HG02759 (cell line): ENCODE results near the gene CPNE1.

Source experiments
- ATAC-seq: cut with Tn5 transposase; IDR thresholded peaks from one replicate; pipeline ENCODE4 v1.9.1; 2021; ENCODE audit warnings: mild to moderate bottlenecking, moderate library complexity; ENCODE audit not compliant: unreplicated experiment

The CPNE1 gene

DNA sequence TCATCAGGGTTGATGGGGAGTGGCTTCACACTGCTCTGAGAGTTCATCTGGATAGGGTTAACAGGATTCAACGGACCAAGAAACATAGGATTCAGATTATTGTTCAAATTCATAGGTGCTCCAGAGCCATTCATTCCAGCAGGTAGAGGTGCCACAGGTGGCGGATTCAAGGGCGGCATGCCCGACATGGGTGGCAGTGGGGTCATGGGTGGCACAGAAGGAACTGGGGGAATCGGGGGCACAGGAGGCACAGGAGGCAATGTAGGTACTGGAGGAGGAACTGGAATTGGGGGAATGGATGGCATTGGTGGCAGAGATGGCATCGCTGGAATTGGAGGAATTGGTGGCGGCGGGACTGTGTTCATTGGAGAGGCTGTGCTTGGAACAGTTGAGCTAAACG is 10.3 kb downstream of the CPNE1 start:
- ATAC-seq = no peak

DNA sequence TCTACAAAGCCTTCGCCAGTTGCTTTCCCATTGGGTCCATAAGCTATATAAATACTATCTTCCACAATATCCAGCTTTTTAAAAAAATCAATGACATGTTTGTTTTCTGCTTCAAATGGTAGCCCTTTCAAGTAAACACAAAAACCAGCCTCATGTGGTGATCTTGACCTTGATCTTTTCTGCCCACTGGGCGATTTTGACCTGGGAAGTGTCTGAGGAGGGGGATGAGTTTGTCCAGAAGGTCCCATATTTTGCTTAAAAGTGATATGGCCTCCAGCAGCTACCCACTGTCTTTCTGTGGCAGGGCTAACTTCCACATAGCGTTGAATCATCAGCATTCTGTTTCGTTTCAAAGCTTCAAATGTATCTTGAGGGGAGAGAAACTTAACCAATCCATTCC is 10.8 kb downstream of the CPNE1 start:
- no peak for ATAC-seq

DNA sequence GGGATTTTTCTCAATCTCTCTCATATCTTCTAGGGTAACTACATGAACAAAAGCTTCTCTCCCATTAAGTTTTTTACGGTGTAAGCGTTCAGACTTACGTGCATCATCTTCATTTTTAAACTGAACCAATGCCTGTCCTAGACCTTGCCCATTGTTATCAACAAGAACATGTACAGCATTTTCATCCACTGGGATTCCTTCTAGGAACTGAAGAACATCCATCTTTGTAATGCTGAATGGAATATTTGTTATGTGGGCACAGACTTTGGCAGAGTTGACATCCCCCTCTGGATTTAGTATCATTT is 11.3 kb downstream of the CPNE1 start:
- no peak for ATAC-seq

DNA sequence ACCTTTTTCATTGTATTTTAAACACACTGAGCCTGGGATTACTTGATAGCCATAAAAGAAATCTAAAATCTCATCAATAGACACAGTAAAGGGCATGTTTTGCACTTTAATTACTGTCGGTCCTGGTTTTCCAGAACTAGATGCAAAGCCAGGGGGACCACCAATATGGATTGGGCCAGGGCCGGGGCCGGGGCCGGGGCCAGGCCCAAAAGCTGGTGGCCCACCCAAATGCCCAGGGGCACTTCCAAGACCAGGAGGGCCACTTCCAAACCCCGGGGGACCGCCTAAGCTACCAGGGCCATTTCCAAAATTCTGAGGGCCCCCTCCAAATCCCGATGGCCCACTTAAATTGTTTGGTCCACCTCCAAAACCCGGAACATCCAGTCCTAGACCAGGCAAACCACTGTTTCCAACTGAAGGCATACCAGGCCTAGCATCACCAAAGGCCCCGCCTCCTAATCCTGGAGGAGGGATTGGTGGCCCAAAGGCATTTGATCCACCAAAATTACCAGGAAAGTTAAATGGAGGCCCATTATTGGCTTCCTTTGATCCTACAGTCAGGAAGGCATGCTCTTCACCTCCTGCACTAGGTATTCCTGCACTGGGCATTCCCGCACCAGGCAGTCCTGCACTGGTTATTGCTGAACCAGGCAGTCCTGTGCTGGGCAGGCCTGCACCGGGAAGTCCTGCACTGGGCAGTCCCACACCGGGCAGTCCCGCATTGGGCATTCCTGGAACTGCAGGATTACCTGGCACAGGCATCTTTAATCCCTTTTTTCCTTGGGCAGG is 11.9 kb downstream of the CPNE1 start:
- ATAC-seq = no peak

DNA sequence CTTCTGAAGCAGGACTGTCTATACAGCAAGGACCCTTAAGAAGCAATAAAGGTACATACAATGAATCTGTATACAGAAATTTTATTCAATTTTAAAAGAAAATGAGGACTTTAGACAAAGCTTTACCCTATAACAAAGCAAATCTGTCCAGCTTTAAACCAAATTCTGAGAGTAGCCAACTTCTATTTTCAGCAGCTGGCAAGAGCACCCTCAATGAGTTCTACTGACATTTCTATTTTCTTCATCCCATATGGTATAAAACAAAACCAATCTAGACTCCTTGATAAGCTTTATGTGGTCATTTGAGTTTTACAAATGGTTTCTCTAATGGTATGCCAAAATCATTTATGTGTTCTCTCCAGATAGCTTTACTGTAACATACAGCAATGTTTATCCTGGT is 12.7 kb downstream of the CPNE1 start:
- ATAC-seq = no peak

DNA sequence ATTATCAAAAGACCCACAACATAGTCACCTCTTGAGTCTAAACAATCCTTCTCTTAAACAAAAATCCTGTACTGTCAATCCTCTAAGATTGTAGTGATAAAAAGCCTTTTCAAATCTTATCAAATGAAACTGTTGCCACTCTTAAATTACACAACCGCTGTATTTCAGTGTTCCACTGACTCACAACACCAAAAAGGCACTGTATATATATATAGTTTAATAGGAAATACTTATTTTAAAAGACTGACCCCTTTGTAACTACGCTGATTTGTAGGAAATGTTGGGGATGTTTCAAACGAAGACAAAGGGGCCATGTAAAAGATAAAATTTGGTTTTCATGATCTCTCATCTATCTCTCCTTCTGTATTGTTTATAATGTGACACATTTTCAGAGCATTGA is 14.1 kb downstream of the CPNE1 start:
- no peak for ATAC-seq

DNA sequence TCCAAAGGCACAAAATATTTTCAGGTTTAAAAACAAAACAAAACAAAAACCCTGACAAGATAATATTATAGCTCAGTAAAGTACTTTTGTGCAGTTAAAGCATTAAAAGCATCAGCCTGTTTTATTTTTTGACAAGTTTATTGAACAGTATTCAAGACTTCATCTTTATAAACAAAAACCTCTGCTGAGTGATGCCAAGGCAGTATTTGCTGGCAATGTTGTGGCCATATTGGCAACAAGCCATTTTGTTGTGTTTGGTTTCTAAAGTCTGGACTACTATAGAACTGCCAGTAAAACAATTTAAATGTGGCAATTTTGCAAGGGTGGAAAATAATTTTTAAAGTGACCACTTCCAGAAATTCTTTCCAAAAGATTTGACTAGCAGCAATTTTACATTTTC is 15.9 kb downstream of the CPNE1 start:
- ATAC-seq = no peak

DNA sequence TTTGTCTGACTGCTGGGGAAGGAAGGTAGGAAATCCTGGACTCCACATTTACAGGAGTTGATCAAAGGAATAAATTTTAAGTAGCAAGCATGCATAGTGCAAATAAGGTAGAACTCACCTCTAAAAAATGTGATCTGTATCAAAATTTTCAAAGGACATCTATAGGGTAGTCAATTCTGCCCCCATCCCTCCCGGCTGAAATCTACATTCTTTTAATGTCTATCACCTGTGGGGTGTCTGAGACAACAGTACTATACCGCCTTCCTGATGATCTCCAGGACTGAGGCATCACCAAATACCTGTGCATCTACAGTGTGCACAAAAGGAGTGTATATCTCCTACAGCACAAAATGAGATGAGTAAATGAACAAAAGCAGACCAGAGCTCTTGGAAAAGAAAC is 19.9 kb downstream of the CPNE1 start:
- ATAC-seq = no peak

DNA sequence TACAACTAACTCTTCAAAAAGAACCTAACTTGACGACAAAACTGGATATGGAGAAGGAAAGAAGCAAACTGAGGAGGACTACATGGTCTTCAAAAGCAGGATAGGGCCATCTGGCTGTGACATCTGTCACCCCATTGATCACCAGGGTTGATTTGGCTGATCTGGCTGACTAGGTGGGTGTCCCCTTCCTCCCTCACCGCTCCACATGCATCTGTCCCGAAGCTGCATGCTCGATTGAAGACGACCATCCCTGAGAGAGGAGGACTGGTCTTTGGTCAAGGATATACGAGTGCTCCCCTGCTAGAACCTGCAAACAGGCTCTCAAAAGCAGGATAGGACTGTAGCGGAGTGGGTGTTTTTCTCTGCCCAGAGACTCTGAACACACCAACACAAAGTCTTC is 21.7 kb downstream of the CPNE1 start:
- ATAC-seq = no peak

DNA sequence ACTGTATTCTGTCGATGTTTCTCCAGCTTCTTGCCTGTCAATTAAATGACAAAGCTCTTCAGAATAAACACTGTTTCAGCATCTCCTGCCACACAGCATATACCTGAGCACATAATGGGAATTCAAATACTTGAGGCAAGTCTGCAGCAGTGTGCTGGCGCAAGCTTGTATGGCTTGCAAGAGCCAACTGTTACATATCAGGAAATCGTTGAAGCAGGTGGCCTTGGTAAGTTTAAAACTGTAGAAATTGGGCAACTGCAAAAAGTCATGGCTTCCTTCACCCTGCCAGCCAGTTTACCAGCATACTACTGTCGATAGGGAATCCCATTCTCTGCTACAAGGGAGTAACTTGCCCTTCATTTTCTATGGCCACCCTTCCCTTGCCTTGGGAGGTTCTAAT is 23.0 kb downstream of the CPNE1 start:
- ATAC-seq = no peak

DNA sequence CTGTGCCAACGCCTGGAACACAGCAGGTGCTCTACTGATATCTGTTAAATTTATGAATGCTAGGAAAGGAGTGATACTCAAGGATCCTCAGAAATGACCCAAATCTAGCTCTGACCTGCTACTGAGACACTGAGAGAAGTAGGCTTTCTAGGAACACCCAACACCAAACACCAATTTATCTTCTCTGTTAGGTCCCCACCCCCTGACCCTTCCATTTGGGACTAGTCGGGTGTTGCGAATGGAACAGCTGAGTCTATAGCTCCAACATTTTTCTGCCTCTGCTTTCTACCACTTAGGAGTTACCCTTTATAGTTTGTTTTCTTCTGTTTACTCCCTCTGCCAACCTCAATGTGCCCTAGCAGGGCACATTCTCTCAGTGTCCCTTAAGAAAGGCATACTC is 24.0 kb downstream of the CPNE1 start:
- no peak for ATAC-seq

DNA sequence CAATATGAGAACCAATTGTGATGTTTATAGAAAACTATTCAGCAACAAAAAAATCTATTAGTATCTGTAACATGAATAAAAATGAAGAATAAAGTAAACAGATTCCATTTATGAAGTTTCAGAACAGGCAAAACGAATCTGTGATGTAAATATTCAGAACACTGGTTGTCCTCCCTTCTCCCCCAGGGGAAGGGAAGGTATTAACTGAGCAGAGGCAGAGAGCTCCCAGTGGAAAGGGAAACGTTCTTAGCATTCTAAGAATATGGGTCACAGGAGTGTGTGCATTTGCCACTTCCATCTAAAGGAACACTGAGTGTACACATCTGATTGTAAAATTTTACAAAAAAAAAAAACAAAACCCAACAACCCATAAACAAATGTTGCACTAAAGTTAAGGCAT is 25.9 kb downstream of the CPNE1 start:
- ATAC-seq = no peak

DNA sequence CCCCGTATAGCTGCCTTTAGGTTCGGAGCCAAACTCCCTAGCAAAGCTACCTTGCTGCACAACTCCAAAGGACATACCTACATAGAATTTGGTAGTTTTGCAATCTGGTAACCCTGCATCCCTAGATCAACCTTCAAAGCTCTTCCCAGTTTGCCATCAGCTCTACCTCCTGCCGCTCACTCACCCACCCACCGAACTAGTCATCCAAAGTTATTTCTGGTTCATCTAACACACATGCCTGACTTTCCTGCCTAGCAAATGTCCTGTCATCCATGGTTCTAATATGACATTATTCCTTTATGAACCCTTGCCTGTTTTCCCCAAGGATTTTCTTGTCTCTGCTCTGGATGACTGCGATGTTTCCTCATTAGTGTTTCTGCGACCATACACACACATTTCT is 27.4 kb downstream of the CPNE1 start:
- no peak for ATAC-seq

DNA sequence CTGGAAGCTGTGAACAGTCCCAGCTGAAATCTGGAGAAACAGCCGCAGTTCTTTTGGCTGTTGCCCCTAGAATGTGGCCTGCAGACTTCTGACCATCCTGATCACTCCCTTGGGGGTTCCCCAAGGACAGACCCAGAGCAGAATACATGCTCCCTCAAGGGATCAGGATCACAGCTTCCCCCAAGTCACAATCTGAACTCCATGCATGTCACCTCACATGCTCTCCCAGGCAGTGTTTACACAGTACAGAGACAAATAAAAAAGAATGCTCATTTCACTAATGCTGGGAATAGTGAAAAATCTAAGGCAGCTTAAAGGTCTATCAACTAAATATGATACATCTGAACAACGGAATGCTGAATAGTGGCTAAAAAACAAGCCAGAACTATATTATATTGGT is 28.6 kb downstream of the CPNE1 start:
- no peak for ATAC-seq

DNA sequence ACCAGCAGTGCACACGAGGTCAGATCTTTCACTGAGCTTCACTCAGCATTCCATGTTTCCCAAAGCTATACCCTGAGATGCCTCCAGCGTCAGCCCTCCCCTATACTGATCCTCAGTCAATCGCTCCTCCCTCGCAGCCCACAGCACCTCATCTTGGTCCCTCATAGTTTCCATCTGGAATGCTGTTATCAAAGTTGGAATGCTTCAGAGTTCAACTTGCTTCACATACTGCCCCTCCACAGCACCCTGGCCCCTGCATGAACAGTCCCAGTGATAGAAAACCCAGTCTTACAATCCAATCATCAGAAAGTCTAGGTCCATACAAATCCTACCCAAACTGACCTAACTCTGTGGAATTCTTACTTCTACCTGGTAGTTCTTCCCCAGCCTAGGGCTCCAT is 29.0 kb downstream of the CPNE1 start:
- no peak for ATAC-seq

DNA sequence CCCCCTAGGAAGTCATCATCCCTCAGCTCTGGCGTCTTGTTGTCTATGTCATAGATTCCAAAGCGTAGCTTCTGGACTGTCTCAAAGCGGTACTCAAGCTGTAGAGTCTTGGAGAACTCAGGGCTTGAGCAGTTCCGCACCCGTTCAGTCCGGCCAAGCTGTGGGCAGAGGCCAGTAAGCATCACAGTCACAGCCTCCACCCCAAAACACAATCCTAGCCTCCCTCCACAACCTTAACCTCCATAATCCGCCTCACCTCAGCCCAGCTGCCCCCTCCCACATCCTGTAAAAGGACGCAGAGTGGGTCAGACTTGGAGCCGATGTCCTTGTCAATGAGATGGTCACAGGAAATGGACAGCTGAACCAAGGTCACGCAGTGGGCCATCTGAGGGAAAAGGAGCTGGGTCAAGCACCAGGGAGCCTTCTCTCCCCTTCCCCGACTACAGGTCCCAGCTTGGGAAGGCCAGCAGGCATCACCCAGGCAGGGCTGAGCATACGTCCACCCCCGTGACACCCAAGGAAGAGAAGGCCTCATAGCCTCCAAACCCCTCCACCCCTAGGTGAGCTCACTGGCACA is 32.1 kb downstream of the CPNE1 start:
- ATAC-seq = no peak

DNA sequence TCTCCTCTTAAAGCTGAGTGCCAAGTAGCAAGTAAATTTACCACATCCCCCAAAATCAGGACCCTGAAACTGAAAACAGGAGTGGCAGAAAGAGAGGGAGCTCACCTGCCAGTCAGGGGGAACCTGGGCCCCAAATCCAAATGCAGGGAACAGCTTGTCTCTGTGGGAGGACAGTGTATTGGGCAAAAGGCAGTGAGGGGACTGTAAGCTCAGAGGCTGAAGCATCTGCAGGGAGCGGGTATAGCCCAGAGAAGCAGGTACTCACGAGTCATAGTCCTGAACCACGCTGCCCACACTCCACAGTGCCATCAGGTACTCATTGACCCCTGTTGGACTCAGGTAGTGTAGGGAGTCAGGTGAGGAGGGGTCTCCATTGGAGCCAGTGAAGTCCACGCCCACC is 34.1 kb downstream of the CPNE1 start:
- no peak for ATAC-seq

DNA sequence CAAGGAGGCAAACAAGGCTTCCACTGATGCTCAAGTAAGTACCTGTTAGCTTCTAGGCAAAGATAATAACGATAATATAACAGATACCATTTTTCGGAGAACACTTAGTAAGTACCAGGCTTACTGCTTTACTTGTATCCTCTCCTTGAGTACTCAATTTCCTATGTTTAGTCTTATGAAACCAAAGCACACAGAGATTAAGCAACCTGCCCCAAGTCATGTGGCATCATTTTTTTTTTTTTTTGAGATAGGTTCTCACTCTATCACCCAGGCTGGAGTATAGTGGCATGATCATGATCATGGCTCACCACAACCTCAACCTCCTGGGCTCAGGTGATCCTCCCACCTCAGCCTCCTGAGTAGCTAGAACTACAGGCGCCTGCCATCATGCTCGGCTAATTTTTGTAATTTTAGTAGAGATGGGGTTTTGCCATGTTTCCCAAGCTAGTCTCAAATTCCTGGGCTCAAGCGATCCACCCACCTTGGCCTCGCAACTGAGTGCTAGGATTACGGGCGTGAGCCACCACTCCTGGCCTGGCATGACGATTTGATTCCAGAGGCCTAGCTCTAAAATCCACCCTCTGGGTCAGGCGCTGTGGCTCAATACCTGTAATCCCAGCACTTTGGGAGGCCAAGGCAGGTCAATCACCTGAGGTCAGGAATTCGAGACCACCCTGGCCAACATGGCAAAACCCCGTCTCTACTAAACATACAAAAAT is 35.1 kb downstream of the CPNE1 start:
- no peak for ATAC-seq

DNA sequence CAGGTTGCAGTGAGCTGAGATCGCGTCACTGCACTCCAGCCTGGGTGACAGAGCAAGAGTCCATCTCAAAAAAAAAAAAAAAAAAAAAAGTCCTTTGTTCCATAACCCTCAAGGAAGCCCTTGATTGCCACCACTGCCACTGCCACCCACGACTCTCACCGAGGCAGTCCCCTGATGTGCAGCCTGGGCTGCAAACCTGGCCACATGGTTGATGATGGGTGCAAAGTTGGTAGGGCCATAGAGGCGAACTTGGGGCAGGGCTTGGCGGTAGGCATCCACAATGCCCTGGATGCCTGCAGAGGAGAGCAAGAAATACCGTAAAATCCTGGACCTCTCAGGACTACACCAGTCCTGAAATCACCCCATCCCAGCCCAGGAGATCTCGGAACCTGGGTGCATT is 37.6 kb downstream of the CPNE1 start:
- no peak for ATAC-seq

DNA sequence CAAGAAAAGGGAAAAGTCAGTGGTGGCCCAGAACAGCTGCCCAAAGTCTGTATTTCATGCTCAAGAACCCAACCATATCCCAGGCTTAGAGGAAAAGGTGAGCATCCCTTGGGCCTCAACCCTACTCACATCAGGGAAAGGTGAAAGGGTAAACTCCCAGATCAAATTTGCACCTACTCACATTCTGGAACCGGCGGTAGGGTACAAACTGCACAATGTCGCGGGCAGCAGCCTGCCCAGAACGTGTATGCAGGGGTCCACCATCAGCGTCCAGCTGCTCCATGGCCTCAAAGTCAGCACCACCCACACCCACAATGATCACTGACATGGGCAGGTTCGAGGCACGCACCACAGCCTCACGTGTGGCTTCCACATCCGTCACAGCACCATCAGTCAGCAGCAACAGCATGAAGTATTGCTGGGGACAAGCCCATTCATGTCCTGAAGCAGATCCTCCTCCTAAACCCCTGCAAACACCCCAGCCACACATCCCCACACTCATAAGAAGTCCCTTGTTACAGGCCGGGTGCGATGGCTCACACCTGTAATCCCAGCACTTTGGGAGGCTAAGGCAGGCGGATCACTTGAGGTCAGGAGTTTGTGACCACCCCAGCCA is 38.2 kb downstream of the CPNE1 start:
- no peak for ATAC-seq

DNA sequence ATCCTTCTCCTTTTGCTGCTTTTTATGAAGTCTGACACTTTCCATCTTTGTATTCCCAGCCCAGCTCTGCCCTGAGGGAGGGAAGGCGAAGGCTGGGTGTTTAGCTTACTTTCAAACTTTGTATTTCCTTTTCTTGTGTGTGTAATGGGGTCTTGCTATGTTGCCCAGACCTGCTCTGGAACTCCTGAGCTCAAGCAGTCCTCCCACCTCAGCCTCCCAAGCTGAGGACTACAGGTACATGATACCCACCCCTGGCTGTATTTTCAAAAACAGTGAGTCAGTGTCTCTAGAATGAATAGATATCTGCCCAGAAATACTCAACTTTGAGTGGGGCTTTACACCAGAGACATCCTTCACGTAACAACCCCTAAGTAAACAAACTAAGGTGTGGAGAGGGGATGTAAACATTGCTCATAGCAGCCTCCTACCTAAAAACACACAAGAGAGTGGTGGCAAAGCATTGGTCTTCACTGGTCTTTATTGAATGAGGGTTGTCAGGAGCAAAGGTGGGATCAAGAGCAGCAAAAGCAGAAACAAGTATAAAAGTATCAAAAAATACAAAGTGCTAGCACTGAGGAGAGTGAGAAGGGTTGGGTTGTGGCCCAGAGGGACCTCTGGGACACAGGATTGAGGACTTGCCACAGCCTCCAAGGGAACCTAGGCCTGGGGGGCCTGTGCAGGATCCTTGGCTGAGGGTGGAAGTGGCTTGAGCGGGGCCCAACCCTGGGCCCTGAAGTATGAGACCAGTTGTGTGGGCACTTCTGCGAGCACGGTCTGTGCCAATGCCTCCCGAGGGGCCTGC is 38.9 kb downstream of the CPNE1 start:
- ATAC-seq = no peak
